GM21529 (cell line): ENCODE results near the gene ZBTB3.
"Not testable (repeated sequence)": the region's sequence is repeated elsewhere in the genome, so short reads cannot be mapped to it uniquely, and the experiment has no call there.

ENCODE experiments used
- ATAC-seq: cut with Tn5 transposase; IDR thresholded peaks from one replicate; pipeline ENCODE4 v1.9.1; 2021; ENCODE audit not compliant: unreplicated experiment

Gene ZBTB3

DNA sequence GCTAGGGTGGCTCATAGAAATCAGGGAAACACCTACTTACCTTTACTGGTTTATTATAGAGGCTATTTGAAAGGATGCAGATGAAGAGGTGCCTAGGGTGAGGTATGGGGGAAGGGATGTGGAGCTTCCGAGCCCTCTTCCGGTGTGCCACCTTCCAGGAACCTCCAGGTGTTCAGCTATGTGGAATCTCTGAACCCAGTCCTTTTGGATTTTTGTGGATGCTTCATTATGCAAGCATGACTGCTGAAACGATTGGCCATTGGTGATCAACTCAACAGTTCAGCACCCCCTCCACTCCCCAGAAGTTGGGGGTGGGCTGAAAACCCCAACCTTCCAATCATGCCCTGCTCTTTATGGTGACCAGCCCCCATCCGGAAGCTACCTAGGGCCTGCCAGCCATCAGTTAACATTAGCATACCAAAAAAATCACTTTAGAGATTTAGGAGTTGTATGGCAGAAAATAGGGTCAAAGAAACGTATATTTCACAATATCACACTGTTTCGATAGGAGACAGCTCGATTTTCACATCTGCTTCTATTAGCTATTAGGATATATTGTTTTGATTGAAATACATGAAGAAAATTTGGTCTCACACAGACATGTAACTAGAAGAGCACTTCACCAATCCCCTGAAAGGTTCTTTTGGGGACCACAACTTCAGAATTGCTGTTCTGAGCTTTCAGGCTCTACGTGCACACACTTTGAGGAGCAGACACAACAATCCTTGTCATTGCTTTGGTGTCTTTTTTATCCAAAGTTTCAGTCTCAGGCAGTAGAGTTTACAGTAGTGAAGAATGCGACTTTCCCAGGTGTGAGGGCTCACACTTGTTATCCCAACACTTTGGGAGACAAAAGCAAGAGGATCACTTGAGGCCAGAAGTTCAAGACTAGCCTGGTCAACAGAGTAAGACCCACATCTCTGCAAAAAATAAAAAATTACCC lies 4.2 kb upstream of the ZBTB3 start:
- no peak for ATAC-seq

DNA sequence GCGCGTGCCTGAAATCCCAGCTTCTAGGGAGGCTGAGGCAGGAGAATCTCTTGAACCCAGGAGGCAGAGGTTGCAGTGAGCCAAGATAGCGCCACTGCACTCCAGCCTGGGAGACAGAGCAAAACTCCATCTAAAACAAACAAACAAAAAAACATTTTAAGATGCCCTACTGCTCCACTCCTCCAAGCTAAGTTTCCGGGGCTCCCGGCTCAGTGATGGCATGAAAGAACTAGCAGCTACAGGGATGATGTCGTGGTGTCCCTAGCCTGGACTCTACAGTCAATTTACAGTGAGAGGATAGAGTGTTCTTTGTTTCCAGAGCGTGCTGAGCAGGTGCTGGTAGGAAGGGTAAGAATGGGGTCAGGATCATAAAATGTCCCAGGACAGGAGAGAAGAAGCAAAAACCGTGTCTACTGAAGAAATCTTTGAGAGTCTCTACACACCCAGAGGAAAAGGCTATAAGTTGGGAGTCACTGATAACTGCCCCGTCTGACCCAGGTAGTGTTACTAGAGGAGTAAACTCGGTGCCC lies 1.2 kb upstream of the ZBTB3 start:
- ATAC-seq, result no peak

DNA sequence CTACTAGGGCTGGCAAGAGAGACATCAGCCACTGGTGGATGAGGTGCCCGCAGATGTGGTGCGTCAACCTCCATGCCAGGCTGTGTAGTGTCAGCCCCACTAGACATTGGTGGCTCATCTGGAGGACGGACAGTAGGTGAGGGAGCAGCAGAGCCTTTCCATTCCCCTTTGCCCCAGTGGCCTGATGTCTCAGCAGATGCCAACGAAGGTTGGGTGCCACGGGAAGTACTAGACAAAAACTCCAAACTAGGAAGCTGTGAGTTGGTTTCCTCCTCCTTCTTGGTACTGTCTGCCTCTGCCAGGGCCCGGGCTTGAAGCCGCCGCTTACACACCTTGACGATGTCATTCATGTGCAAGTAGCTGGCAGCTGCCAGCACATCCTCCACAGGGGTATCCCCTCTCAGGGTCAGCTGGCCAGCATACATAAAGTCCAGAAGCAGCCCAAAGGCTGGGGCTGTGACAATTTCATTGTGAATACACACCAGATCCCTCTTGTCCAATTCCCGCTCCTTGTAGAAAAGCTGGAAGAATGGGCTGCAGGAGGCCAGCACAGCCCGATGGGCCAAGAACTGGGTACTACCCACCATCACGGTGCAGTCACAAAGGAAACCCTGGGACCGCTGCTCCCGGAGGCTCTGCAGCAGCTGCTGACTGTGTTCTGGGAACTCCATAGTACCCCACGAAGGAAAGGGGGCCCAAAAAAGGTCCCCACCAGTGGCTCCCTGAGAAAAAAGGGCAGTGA lies 795 bp downstream of the ZBTB3 start:
- ATAC-seq, result peak; percentile 8

DNA sequence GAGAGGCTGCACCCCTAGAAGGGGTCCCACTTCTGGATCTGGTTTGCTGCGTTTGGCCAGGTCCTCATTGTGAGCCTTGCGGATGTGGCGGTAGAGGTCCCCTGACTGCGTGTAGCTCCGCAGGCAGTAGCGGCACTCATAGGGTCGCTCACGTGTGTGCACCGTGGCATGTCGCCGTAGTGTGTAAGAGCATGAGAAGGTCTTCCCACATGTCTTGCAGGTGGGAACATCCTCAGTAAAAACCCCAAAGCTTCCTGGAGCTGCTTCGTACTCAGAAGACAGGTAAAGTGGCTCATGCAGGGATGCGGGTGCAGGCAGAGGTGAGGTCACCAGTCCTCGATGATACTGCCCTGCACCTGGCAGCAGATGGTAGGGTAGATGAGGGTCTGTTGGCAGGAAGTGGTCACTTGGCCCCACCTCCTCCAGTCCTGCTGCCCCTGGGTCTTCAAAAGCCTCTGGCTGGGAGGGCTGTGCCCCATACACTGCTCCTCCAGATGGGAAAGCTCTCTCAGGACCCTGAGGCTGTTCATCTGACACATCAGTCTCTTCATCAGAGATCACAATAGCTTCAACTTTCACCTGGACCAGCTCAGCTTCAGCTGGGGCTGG lies 1.7 kb downstream of the ZBTB3 start:
- no peak for ATAC-seq

DNA sequence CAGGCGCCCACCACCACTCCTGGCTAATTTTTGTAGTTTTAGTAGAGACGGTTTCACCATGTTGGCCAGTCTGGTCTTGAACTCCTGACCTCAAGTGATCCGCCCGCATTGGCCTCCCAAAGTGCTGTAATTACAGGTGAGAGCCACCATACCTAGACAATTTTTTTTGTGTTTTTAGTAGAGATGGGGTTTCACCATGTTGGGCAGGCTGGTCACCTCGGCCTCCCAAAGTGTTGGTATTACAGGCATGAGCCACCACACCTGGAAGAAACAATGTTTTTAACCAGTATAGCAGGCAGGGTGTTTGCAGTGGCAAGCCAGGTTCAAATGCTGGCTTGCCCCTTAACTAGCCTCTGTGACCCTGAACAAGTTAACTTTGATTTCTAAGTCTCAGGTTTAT lies 4.0 kb downstream of the ZBTB3 start:
- not testable (repeated sequence) for ATAC-seq

DNA sequence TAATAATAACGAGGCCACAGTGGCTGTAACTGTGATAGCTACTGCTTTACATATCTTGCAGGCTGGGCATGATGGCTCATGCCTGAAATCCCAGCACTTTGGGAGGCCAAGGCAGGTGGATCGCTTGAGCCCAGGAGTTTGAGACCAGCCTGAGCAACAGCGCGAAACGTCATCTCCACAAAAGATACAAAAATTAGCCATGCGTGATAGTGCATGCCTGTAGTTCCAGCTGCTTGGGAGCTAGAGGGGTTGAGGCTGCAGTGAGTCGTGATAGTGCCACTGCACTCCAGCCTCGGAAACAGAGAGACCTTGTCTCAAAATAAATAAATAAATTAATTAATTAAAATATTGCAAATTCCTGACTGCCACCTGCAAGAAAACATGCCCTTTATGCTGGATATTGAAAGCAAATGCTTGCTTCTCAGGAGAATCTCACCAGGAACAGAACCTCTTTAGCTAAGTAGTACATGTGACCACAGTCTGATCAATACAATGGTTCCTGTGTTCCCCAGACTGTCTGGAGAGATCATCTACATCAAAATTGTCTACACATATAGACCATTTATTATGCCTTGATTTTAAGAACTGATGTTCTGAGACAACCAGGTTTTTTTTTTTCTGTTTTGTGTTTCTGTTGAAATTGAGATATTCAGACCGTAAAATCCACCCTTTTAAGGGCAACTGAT lies 6.3 kb downstream of the ZBTB3 start:
- no peak for ATAC-seq

DNA sequence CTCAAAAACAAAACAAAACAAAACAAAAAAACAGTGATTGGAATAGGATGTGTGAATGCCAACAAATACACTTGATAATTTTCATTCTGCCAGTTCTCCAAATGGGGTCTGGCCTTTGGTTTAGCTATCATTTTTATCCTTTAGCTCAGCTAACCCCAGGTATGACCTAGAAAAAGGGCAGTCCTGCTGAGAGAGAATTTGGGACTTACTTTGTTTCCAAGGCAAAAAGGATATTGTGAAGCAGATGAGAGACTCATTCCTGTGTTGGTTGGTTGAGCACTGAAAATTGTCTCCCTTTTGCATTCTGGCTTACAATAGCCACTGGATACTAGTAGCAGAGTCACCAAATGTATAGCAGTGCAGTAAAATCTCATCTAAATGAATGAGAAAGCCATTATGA lies 16.8 kb downstream of the ZBTB3 start:
- no peak for ATAC-seq

DNA sequence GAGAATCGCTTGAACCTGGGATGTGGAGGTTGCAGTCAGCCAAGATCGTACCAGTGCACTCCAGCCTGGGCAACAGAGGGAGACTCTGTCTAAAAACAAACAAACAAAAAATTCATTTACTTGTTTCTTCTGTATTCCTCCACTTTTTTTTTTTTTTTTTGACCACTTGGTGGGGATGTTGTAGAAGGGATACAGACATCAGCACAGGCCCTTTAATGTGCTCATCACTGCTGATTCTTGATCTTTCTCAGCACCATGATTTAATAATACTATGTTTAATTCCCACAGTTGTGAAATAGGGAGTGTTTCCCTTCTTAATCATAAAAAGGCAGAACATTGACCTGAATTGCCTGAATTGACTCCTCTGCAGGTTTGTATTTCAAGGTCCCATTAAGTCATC lies 21.1 kb downstream of the ZBTB3 start:
- ATAC-seq, result no peak

DNA sequence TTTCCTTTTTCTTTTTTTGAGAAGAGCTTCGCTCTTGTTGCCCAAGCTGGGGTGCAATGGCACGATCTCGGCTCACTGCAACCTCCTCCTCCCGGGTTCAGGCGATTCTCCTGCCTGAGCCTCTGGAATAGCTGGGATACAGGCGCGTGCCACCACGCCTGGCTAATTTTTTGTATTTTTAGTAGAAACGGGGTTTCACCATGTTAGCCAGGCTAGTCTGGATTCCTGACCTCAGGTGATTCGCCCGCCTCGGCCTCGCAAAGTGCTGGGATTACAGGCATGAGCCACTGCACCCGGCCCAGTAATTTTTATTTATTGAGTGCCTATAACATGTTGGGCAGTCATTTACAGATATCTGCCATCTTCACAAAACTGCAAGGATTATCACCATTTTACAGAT lies 23.9 kb downstream of the ZBTB3 start:
- not testable (repeated sequence) for ATAC-seq

DNA sequence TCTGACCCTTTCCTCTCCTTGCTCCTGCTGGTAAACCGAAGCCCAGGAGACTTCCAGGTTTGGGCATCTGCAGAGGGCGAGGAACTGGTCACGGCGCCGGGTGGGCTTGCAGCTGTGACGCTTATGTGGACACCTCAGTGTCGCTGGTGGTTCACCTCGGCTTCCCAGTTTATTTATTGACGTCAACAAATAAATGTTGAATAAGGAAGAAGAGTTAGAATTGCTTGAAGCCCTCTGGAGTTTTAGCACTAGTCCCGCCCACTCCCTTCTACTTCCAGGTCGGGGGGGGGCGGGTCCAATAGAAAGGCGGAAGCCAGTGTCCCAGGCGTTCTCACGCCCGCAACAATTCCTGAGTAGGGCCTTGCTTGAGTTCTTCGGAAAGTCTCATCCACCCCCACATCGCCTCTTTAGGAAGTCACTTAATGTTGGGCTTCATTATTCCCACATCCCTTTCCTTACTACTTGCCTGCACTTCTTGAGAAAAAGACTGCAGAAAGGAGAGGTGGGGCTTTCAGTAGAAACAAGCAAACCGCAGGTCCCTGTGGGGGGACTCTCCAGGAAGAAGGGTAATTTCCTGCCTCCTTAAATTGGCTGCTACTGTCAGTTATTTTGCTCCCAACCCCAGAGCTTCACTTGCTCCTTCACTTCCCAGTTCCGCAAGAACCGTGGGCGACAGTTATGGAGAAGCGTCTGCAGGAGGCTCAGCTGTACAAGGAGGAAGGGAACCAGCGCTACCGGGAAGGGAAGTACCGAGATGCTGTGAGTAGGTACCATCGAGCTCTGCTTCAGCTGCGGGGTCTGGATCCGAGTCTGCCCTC lies 25.6 kb downstream of the ZBTB3 start, which contains the start of gene TTC9C:
Gene TTC9C (plus strand): TSS at position 316 of the 818 bp plus-strand sequence. CDS start 363 bp downstream, at position 679.
- peak; percentile 20 for ATAC-seq

DNA sequence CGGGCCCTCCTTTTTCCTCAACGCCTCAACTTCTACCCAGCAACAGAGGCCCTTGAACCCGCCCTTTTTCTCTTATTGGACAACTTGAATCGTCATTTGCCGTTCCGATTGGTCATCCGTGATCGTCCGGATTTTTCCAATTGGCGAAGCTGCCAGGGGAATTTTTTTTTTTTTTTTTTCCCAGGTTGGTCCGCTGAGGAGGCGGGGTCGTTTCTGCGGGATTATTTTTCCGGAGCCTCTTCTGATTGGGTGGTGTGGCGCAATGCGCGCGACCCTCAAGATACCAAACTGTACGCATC lies 26.1 kb downstream of the ZBTB3 start:
- ATAC-seq, result peak; percentile 55

DNA sequence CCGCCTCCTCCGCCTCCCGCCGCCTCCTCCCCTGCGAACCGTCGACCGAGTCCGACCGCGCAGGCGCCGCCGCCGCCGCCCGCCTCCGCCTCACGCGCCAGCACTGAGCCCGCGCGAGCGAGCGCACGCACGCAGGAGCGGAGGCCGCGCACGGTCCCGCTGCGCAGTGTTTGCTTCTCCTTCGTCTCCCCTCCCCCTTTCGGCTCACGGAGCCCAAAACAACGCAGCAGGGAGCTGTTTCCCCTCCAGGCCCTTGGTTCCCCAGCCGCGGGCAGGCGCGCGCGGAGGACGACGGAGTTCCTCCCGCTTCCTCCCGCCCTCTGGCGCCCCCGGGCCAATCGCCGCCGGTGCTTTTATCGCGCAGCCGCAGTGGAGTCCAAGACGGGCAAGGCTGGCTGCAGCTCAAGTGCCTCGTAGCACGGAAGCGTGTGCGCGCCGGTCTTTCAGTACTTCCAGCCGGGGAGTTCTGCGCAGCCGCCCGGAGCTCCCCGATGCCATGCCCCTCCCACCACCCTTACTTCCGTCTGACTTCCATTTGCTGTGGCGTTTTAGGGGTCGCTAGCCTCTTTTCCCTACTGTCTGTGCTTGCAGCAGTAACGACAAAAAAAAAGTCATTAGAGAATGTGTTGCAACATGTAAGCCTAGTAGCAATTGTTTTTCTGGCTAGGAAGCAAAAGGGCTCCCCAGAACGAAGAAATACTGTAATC lies 26.6 kb downstream of the ZBTB3 start, which contains the start of gene HNRNPUL2:
Gene HNRNPUL2 (minus strand): TSS at position 293 of the 707 bp plus-strand sequence. CDS start 301 bp downstream, outside the sequence.
- peak; percentile 67 for ATAC-seq

DNA sequence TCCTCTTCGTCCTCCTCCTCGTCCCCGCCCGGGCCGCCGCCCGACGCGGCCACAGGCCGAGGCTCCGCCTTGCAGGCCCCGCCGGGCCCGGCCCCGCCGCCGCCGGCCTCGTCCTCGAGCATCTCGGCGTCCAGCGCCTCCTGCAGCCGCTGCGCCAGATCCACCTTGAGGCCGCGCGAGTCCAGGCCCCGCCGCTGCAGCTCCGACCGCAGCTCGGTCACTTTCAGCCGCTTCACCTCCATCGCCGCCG lies 27.1 kb downstream of the ZBTB3 start:
- ATAC-seq, result no peak

DNA sequence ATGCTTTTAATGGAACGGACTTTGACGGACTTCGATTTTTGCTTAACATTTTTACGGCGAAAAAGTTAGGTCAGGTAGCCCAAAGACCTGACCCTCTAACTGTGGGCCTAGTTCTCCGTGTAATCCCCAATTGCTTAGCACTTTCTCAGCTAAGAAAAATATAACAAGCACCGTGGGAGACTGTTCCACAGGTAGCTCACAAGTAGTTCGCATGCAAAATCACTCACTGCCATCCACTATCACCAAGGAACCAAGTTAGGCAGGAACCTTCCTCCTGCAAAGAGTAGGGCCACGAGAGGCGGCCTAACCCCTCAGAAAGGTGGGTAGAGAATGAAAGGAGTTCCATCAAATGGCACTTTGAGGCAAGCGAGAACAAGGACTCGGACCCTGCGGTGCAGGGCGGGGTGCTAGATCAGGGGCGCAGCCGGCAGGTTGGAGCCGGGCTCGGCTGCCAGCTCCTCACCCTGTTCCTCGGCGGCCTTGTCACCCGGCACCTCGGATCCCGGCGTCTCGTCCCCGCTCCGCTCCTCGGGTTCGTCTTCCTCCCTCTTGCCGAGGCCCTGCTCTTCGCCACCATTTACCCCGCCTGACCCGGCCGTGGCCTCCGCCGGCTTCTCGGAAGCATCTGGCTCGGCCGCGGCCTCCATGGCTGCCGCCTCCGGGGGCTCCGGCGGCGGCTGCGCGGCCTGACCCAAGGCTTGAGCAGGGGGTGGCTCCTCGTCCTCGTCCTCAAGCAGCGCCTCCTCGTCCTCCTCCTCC lies 27.6 kb downstream of the ZBTB3 start:
- peak; percentile 0 for ATAC-seq

DNA sequence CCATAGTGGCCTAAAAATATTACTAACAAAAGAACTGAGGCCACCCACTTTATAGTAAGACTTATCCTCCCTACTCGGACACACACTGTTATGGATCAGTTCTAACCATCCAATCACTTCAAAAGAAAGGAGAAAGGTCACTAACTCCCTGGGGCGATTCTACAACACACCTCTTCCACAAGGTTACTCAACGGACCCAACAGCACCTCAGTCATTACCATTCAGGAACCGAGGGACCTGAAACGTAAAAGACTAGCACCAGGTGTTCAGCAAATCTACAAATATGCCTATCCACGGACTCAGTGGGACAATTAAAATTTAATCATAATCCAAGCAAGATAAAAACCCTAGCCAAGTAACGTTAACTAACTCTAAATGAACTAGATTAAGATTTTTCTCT lies 28.3 kb downstream of the ZBTB3 start:
- no peak for ATAC-seq

DNA sequence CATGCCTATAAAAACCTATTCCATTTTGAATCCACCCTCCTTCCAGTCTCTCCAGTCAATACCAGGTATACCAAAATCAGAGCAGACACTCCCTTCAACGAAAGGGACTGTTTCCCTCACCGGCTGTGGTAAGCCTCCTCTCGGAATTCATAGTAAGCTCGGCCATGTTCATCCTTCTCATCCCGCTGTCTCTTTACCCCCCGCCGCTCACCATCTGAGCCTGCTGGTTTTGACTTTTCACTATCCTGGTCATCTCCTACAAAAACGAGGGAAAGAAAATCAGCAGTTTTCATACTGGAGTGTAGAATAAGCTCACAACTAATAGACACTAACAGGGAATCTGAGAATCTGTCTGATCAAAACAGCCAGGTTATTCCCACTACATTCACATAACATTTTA lies 29.8 kb downstream of the ZBTB3 start:
- no peak for ATAC-seq

DNA sequence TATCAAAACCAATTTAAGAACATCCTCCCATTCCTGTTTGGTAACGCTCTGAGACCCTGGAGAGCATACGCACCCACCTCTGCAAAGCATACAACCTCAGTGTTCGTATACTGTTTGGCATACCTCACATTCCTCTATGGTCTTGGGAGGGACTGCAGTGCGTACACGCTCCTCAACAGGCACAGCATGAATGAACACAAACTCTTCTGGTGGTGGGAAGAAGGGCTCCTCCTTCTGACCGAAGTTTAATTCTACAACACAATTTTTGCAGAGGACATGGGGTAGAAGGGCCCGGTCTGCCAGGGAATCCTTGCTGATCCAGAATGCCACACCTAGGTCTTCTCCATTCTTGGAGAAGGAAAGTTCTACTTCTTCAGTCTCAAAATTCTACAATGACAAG lies 32.0 kb downstream of the ZBTB3 start:
- ATAC-seq, result no peak

DNA sequence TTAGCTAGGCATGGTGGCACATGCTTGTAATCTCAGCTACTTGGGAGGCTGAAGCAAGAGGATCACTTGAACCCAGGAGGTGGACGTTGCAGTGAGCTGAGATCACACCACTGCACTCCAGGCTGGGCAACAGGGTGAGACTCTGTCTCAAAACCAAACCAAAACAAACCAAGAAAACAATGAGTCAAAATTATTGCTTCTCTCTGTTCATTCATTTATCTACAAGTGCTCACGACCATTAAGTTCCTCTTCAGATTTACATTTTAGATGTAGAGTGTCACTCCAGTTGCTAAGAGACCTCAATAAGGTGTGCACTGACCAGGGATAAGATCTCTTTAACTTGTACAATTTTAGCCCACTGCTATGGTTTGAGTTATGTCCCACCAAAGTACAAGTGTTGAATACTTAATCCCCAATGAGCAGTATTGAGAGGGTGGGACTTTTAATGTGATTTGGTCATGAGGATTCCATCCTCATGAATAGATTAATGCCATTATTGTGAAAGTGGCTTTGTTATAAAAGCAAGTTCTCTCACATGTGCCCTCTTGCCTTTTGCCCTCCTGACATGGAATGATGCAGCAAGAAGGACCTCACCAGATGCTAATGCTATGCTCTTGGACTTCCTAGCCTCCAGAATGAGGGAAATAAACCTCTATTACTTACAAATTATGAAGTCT lies 34.5 kb downstream of the ZBTB3 start:
- ATAC-seq, result no peak
